HT1080 (cell line): ENCODE measurements around the gene NPAS2. TPM values are rescaled to one million over a fixed set of nuclear protein-coding genes. Genes with fewer than 3 reads are reported as not detected.

Source experiments
- DNase-seq: peaks from one replicate; pipeline ENCODE4 v3.0.0-alpha.2; 2015; ENCODE audit warnings: low read depth
- total RNA-seq: library from RNA; depleted of rRNA; stranded (reverse); fragments of >200 nt; shearing (Covaris generic); gene quantifications from 2 replicates; pipeline ENCODE4 v1.2.3, GENCODE V29; 2014

Gene NPAS2
- total RNA-seq, 1 experiment from 2014 or later, result 63.1 TPM

GRCh38 chr2:100796499-100797100 is 23.3 kb upstream of the NPAS2 start:
- DNase-seq, result peak; percentile 23

GRCh38 chr2:100799686-100800085 is 20.3 kb upstream of the NPAS2 start:
- no peak for DNase-seq

- DNase-seq, result no peak
Observed at GRCh38 chr2:100800915-100801314, 19.0 kb upstream of the NPAS2 start.

- DNase-seq, result no peak
Observed at GRCh38 chr2:100801402-100801801, 18.5 kb upstream of the NPAS2 start.

GRCh38 chr2:100802066-100802465 is 17.9 kb upstream of the NPAS2 start:
- peak; percentile 28 for DNase-seq

- DNase-seq, result no peak
Observed at GRCh38 chr2:100803334-100803733, 16.6 kb upstream of the NPAS2 start.

- DNase-seq, result no peak
Observed at GRCh38 chr2:100806550-100806949, 13.4 kb upstream of the NPAS2 start.

GRCh38 chr2:100807707-100808106 is 12.2 kb upstream of the NPAS2 start:
- no peak for DNase-seq

GRCh38 chr2:100808582-100808981 is 11.4 kb upstream of the NPAS2 start:
- DNase-seq, result no peak

GRCh38 chr2:100809506-100809905 is 10.4 kb upstream of the NPAS2 start:
- DNase-seq, result no peak

GRCh38 chr2:100810603-100811145 is 9.3 kb upstream of the NPAS2 start:
- no peak for DNase-seq

- no peak for DNase-seq
Observed at GRCh38 chr2:100812116-100812515, 7.8 kb upstream of the NPAS2 start.

- no peak for DNase-seq
Observed at GRCh38 chr2:100812573-100812972, 7.4 kb upstream of the NPAS2 start.

- peak; percentile 34 for DNase-seq
Observed at GRCh38 chr2:100813527-100813926, 6.4 kb upstream of the NPAS2 start.

GRCh38 chr2:100814043-100814442 is 5.9 kb upstream of the NPAS2 start:
- DNase-seq, result no peak

GRCh38 chr2:100814453-100814852 is 5.5 kb upstream of the NPAS2 start:
- no peak for DNase-seq

GRCh38 chr2:100817388-100817985 is 2.5 kb upstream of the NPAS2 start:
- no peak for DNase-seq

GRCh38 chr2:100818003-100818605 is 1.8 kb upstream of the NPAS2 start:
- DNase-seq, result no peak

- DNase-seq, result peak; percentile 56
Observed at GRCh38 chr2:100818606-100819369, 1.2 kb upstream of the NPAS2 start.

- DNase-seq, result no peak
Observed at GRCh38 chr2:100820273-100820522, 259 bp downstream of the NPAS2 start.

- DNase-seq, result peak; percentile 18
Observed at GRCh38 chr2:100820523-100821254, 750 bp downstream of the NPAS2 start.
